Activated CD4-positive, alpha-beta T cell treated with anti-CD3 and anti-CD28 coated beads, Interleukin-2, amount 10 ng/mL, durations not matched to agents 24 days and 14 days (primary cell): ENCODE measurements around the gene AVPR1A. TPM values are rescaled to one million over a fixed set of nuclear protein-coding genes. Genes with fewer than 3 reads are reported as not detected.
A peak's percentile ranks its signal among the peaks of the same experiment; 100 is the strongest.

Source experiments
- DNase-seq: peaks from one replicate; pipeline ENCODE4 v3.0.0; 2022
- H3K27ac Mint-ChIP-seq: one replicate; pipeline ENCODE4 v1.8.0; 2022; ENCODE audit warnings: mild to moderate bottlenecking, mixed read lengths
- H3K27me3 Mint-ChIP-seq: one replicate; pipeline ENCODE4 v1.8.0; 2022; ENCODE audit warnings: mixed read lengths
- H3K36me3 Mint-ChIP-seq: one replicate; pipeline ENCODE4 v1.8.0; 2022; ENCODE audit warnings: low read depth, mild to moderate bottlenecking, mixed read lengths
- H3K4me1 Mint-ChIP-seq: one replicate; pipeline ENCODE4 v1.8.0; 2021; ENCODE audit warnings: mixed read lengths
- H3K4me3 Mint-ChIP-seq: one replicate; pipeline ENCODE4 v1.8.0; 2022; ENCODE audit warnings: mild to moderate bottlenecking, moderate library complexity, mixed read lengths
- H3K9me3 Mint-ChIP-seq: one replicate; pipeline ENCODE4 v1.8.0; 2021; ENCODE audit warnings: mixed read lengths
- intact Hi-C: fragments of 100-400 bp; cut with micrococcal nuclease; formaldehyde crosslinking; loops from one replicate; pipeline ENCODE4 v1.15.1; 2023
- total RNA-seq: library from RNA; stranded (reverse); gene quantifications from 2 replicates; pipeline ENCODE4 v1.2.3, GENCODE V29; 2022

AVPR1A gene
- total RNA-seq, 1 donor from 2014 or later = not detected

- Mint-ChIP-seq H3K4me3 (no peak overlapping the region), H3K36me3 (no peaks in the 10 kb centered on the region), H3K9me3 (no peaks in the 10 kb centered on the region), H3K27me3 (no peaks in the 10 kb centered on the region), H3K27ac (no peak overlapping the region), H3K4me1 (no peaks in the 10 kb centered on the region)
- DNase-seq = no peak
- intact Hi-C loops = no loop called here
Measured at GRCh38 chr12:63133981-63134380, 17.0 kb downstream of the AVPR1A start.

- intact Hi-C loops = no loop called here
- Mint-ChIP-seq H3K9me3 (no peaks in the 10 kb centered on the region), H3K27me3 (no peaks in the 10 kb centered on the region), H3K4me1 (no peaks in the 10 kb centered on the region), H3K36me3 (no peaks in the 10 kb centered on the region), H3K4me3 (no peak overlapping the region), H3K27ac (no peak overlapping the region)
- no peak for DNase-seq
Measured at GRCh38 chr12:63132201-63132600, 18.8 kb downstream of the AVPR1A start.

GRCh38 chr12:63129927-63130326 lies 21.1 kb downstream of the AVPR1A start:
- DNase-seq = no peak
- H3K4me1 Mint-ChIP-seq = no peaks in the 10 kb centered on the region
- intact Hi-C loops = no loop called here
- no peaks in the 10 kb centered on the region for H3K27me3 Mint-ChIP-seq
- H3K4me3 Mint-ChIP-seq = no peak overlapping the region
- no peaks in the 10 kb centered on the region for H3K36me3 Mint-ChIP-seq
- no peak overlapping the region for H3K27ac Mint-ChIP-seq
- no peaks in the 10 kb centered on the region for H3K9me3 Mint-ChIP-seq

GRCh38 chr12:63124778-63125177 lies 26.2 kb downstream of the AVPR1A start:
- Mint-ChIP-seq H3K27ac (no peak overlapping the region), H3K4me3 (no peak overlapping the region)

GRCh38 chr12:63103494-63104131 lies 47.4 kb downstream of the AVPR1A start:
- no peaks in the 10 kb centered on the region for H3K4me1 Mint-ChIP-seq
- H3K27ac Mint-ChIP-seq = no peak overlapping the region
- intact Hi-C loops = loop anchor here (2.0 to 5.0 kb wide), 2 partner anchors 701 to 1154 kb away; no protein-coding TSS in a partner anchor
- no peaks in the 10 kb centered on the region for H3K27me3 Mint-ChIP-seq
- H3K36me3 Mint-ChIP-seq = no peaks in the 10 kb centered on the region
- H3K9me3 Mint-ChIP-seq = no peaks in the 10 kb centered on the region
- DNase-seq = peak; percentile 60
- no peak overlapping the region for H3K4me3 Mint-ChIP-seq

More at GRCh38 chr12:63124778-63125177, 26.2 kb downstream of the AVPR1A start:
- intact Hi-C loops = no loop called here
- H3K4me1 Mint-ChIP-seq = no peaks in the 10 kb centered on the region
- H3K36me3 Mint-ChIP-seq = no peaks in the 10 kb centered on the region
- DNase-seq = no peak
- no peaks in the 10 kb centered on the region for H3K27me3 Mint-ChIP-seq
- H3K9me3 Mint-ChIP-seq = no peaks in the 10 kb centered on the region

- no peaks in the 10 kb centered on the region for H3K4me1 Mint-ChIP-seq
- H3K27ac Mint-ChIP-seq = no peak overlapping the region
- no peak overlapping the region for H3K4me3 Mint-ChIP-seq
- DNase-seq = no peak
- no peaks in the 10 kb centered on the region for H3K27me3 Mint-ChIP-seq
- no peaks in the 10 kb centered on the region for H3K9me3 Mint-ChIP-seq
- intact Hi-C loops = loop anchor here (2.0 to 5.0 kb wide), 2 partner anchors 703 to 1155 kb away; no protein-coding TSS in a partner anchor
- H3K36me3 Mint-ChIP-seq = no peaks in the 10 kb centered on the region
Measured at GRCh38 chr12:63101920-63102319, 49.1 kb downstream of the AVPR1A start.

GRCh38 chr12:63098851-63099250 lies 52.1 kb downstream of the AVPR1A start:
- Mint-ChIP-seq H3K27ac (no peak overlapping the region), H3K36me3 (no peaks in the 10 kb centered on the region), H3K9me3 (no peaks in the 10 kb centered on the region), H3K4me1 (no peaks in the 10 kb centered on the region), H3K4me3 (no peak overlapping the region), H3K27me3 (peaks cover 2% of the 10 kb centered on the region)
- intact Hi-C loops = no loop called here
- no peak for DNase-seq

GRCh38 chr12:63095369-63095980 lies 55.5 kb downstream of the AVPR1A start:
- intact Hi-C loops = no loop called here
- no peaks in the 10 kb centered on the region for H3K4me1 Mint-ChIP-seq
- no peak overlapping the region for H3K4me3 Mint-ChIP-seq
- DNase-seq = no peak
- no peaks in the 10 kb centered on the region for H3K9me3 Mint-ChIP-seq
- H3K36me3 Mint-ChIP-seq = no peaks in the 10 kb centered on the region
- H3K27me3 Mint-ChIP-seq = peaks cover 2% of the 10 kb centered on the region
- H3K27ac Mint-ChIP-seq = no peak overlapping the region

GRCh38 chr12:63093711-63094110 lies 57.3 kb downstream of the AVPR1A start:
- no peak overlapping the region for H3K27ac Mint-ChIP-seq
- H3K27me3 Mint-ChIP-seq = peaks cover 4% of the 10 kb centered on the region
- no peak for DNase-seq
- no peak overlapping the region for H3K4me3 Mint-ChIP-seq
- H3K4me1 Mint-ChIP-seq = no peaks in the 10 kb centered on the region
- intact Hi-C loops = no loop called here
- no peaks in the 10 kb centered on the region for H3K9me3 Mint-ChIP-seq
- no peaks in the 10 kb centered on the region for H3K36me3 Mint-ChIP-seq

GRCh38 chr12:63093084-63093483 lies 57.9 kb downstream of the AVPR1A start:
- Mint-ChIP-seq H3K27ac (no peak overlapping the region), H3K4me3 (no peak overlapping the region), H3K4me1 (no peaks in the 10 kb centered on the region), H3K9me3 (no peaks in the 10 kb centered on the region), H3K36me3 (no peaks in the 10 kb centered on the region), H3K27me3 (peaks cover 4% of the 10 kb centered on the region)
- intact Hi-C loops = no loop called here
- no peak for DNase-seq

Other genes starting within 250 kb of the AVPR1A start
- 0.12 TPM in 1 of 2 replicates, not detected in the other for gene PPM1H, start 216.1 kb downstream of the AVPR1A start, total RNA-seq